Stomach (tissue), 4 donors: ENCODE results near the gene STXBP5L.

Experiments
- CTCF ChIP-seq, 7 experiments: fragments of 450-650 bp in 4 of 7; fragments of 200-600 bp in 3 of 7; sonication (generic) in 3 of 7; IDR thresholded peaks; one replicate each; pipeline ENCODE4 v1.5.1; 2016 to 2019; ENCODE audit warnings: antibody characterized with exemption in 7 of 7, control low read depth in 2 of 7, mild to moderate bottlenecking in 1 of 7
- EP300 ChIP-seq: sonication (generic); formaldehyde crosslinking; IDR thresholded peaks from one replicate; pipeline ENCODE4 v1.6.1; 2017; ENCODE audit warnings: antibody characterized with exemption
- POLR2A ChIP-seq, 4 donors: fragments of 450-650 bp; IDR thresholded peaks; one replicate each; pipeline ENCODE4 v1.6.1; 2016; ENCODE audit warnings: antibody characterized with exemption in 4 of 4, control low read depth in 2 of 4, mild to moderate bottlenecking in 1 of 4, moderate library complexity in 1 of 4
- POLR2AphosphoS5 ChIP-seq, 3 donors: sonication (generic); formaldehyde crosslinking; IDR thresholded peaks; one replicate each; pipeline ENCODE4 v1.6.1; 2016; ENCODE audit warnings: antibody characterized with exemption in 3 of 3

DNA sequence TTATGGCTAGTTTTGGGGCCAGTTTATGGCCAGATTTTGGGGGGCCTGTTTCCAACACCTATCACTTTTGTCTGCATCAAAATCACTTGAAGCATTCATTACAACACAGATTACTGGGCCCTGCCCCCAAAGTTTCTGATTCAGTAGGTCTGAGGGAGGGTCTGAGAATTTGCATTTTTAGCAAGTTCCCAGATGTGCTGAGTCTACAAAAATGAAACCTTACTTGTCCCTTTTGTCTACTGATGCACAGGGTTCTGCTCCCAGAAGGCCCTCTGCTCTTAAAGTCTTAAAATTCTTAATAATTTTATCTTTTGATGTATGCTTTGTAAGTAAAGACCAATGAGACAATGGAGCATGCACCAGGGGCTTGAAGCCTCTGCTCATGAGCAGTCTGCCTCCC, 491.8 kb downstream of the STXBP5L start:
- TF ChIP-seq CTCF (IDR thresholded peaks at IDR 0.05), result no peak
- TF ChIP-seq POLR2A (IDR thresholded peaks at IDR 0.05), result no peak
- TF ChIP-seq POLR2AphosphoS5 (IDR thresholded peaks at IDR 0.05), result no peak
- TF ChIP-seq EP300, result no peak
